Endothelial cell of hepatic sinusoid (primary cell): Measurements from ENCODE around the gene FKBP8.

Experiments used
- in situ Hi-C: cut with HindIII; loops from 2 replicates; pipeline ENCODE4 v1.10.0; 2017; ENCODE audit warnings: low sequenced_read_pairs

Gene FKBP8

GRCh38 chr19:18503971-18504885 lies 39.1 kb downstream of the FKBP8 start:
- in situ Hi-C loops, result no loop called here

GRCh38 chr19:18503337-18503970 lies 39.9 kb downstream of the FKBP8 start:
- in situ Hi-C loops, result no loop called here

GRCh38 chr19:18502638-18503294 lies 40.6 kb downstream of the FKBP8 start:
- in situ Hi-C loops, result no loop called here

DNA sequence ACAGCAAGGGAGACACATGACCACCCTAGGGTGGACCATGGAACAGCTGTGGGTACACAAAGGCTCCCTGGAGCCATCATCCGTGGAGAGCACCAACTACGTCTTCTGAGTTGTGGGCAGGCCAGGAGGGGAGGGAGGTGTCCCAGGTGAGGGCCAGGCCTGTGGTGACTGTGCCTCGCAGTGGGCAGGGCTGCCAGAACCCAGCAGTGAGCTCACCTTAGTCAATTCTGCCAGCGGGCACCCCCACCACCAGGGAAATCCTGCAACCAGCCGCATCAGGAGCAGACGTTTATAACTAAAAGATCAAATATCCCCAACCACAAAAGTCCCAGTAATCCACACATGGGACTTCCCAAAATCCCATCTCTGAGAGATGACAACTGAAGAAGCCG lies 41.1 kb downstream of the FKBP8 start:
- in situ Hi-C loops, result no loop called here

GRCh38 chr19:18501832-18502231 lies 41.5 kb downstream of the FKBP8 start:
- in situ Hi-C loops, result no loop called here

- in situ Hi-C loops, result no loop called here
Observed at GRCh38 chr19:18501351-18501750, 42.0 kb downstream of the FKBP8 start.

- in situ Hi-C loops, result no loop called here
Observed at GRCh38 chr19:18500799-18501198, 42.6 kb downstream of the FKBP8 start.

- in situ Hi-C loops, result no loop called here
Observed at GRCh38 chr19:18500376-18500775, 43.0 kb downstream of the FKBP8 start.

DNA sequence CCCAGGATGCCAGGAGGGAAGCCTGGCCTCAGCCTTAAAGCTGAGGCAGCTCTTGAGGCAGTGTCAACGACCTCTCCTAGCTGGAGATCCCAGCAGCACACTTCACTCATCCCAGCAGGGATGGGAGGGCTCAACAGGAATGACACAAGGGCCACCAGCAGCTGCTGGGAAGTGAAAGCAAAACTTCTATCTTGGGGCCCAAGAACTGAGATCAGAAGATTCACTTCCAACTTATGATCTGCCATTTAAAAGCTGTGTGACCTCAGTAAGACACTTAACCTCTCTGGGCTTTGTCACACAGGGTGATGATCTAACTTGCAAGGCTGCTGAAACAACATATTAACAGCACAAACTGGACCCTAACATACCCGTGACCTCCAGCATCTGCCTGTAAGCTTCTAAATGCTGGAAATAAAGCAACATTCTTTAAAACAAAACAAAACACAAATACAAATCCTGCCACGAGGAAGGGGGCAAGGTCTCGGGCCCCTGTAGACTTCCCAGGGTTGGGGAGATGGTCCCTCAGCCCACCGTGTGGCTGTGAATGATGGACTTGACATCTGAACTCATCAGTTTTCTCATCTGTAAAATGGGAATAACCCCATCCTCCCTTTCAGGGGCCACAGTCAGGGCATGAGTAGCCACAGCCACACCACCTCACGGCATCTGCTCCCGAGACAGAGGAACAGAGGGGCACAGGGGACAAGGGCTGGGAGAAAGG lies 44.2 kb downstream of the FKBP8 start:
- in situ Hi-C loops, result no loop called here

DNA sequence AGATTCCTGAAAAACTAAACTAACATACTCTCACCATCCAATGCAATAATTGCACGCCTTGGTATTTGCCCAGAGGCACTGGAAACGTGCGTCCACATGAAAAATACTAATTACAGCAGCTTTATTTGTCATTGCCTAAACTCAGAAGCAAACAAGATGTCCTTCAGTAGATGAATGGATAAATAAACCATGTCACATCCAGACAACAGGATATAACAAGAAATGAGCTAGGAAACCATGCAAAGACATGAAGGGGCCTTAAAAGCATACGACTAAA lies 46.5 kb downstream of the FKBP8 start:
- in situ Hi-C loops, result no loop called here

GRCh38 chr19:18496167-18496979 lies 47.0 kb downstream of the FKBP8 start:
- in situ Hi-C loops, result no loop called here

DNA sequence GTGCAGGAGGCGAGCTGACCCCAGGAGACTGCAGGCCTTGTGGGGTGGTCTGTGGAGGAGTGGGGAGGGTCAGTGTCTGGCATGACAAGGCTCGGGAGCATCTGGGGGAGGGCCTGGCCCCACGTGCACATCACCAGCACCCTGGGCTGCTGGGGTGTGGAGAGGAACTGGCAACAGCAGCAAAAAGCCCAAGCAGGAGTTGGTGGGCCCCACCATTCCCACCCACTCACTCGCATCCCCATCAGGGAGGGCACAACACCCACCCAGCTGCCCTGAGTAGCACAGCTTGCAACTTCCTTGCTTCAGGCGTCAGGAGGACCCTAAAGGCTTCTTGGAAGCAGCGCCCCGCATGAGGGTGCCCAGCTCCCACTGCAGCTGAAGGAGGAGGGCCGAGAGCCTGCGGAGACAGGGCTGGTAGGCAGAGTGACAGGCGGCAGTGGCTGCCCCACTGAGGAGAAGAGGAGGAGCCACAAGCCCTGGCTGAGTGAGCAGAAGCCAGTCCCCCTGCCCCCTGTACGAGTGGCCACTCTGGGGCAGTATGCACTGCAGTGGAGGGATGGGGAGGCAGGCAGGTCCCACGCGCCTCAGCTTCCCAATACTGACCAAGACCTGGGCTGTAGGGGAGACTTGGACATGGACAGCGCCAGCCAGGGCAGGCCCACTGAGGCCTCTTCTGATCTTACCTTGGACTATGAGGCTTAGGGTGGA lies 48.0 kb downstream of the FKBP8 start:
- in situ Hi-C loops, result no loop called here

- in situ Hi-C loops, result no loop called here
Observed at GRCh38 chr19:18494267-18494607, 49.1 kb downstream of the FKBP8 start.

GRCh38 chr19:18493440-18494266 lies 49.7 kb downstream of the FKBP8 start:
- in situ Hi-C loops, result no loop called here

DNA sequence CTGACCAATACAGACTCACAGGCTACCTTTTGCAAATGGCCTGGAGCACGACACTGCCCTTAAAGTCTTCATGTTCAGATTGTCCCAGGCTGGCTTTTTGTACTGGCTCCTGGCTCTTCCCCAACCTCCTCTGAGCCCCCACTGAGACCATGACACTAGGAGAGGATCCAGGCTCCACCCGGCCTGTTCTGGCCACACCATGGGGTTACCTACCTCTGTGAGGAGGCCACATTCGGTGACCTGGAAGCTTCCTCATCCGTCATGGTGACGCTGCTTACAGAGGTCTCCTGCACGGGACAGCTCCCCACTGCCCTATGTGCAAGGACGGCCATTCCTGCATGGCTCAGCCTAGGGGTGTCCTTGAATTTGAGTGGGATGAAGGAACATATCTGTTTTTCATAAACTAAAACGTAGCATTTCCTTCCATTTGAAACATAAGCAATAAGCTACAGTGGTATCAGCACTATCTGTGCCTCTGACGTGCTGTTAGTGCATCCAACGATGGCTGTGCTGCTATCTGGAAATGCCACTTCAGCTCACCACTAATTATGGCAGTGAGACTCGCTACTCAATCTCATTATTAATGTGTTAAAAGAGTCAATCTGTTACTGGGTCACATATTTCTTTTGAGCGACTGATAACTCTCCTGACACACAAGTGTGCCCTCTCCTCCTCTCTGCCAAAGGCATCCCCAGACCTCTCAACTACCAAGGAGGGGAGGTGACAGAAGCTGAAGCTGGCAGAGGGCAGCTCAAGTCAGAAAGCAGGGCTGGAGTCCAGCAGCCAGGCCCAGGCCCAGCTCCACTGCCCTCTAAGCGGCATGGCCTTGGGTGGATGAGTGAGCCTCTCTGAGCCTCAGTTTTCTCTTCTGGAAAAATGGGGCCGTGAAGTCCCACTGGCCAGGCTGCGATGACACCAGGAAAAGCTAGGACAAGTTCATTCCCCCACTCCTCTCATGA lies 51.1 kb downstream of the FKBP8 start:
- in situ Hi-C loops, result no loop called here

GRCh38 chr19:18490728-18491127 lies 52.6 kb downstream of the FKBP8 start:
- in situ Hi-C loops, result no loop called here

DNA sequence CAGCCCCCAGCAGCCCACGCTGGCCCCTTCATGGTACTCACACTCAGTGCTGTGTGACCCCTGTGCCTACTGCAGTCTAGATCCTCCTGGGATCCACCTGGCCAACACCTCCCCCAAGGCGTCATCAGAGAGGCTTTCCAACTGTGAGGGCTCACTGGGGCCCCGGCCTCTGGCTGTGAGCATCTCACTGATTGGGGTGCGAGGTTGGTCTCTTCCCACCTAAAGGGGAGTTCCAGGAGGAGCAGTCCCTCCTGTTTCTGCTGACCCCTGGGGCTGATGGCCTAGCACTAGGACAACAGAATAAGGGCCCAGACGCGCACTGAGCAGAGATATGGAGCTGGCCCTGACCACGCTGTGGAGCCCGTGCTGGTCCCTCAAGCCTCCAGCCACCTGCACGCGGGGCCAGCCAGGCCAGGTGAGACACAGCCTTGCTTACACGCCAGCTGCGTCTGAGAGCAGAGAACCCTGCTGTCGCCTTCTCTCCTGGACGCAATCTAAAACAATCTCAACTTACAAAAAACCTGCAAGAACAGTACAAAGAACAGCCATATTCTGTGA lies 53.7 kb downstream of the FKBP8 start:
- in situ Hi-C loops, result loop anchor here (5.0 kb wide), 1 partner anchor 53 kb away; the partner anchor contains the start of gene FKBP8
